Measurements from ENCODE around the gene SLC25A11.
"Not testable (repeated sequence)": the region's sequence is repeated elsewhere in the genome, so short reads cannot be mapped to it uniquely, and the experiment has no call there.

The SLC25A11 gene

DNA sequence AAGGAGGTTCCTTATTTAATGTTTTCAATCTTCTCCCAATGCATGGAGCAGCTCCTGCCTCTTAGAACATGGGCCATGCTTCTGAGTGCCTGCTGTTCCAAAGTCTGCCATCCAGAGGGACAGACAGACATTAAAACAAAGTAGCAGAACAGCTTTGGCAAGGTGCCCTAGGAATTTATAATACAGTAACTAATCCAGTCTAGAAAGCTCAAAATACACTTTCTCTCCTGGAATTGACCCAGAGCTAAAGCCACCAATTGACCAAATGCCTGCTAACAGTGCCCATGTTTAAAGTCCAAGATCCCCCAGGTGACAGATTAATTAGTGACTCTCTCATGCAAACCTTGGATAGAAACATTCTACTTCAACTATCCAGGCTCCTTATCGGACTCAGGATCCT lies 25.9 kb downstream of the SLC25A11 start:
- DNase-seq: no peak

- peak; percentile 76 for DNase-seq
Measured at GRCh38 chr17:4908711-4909496, 30.9 kb downstream of the SLC25A11 start.

DNA sequence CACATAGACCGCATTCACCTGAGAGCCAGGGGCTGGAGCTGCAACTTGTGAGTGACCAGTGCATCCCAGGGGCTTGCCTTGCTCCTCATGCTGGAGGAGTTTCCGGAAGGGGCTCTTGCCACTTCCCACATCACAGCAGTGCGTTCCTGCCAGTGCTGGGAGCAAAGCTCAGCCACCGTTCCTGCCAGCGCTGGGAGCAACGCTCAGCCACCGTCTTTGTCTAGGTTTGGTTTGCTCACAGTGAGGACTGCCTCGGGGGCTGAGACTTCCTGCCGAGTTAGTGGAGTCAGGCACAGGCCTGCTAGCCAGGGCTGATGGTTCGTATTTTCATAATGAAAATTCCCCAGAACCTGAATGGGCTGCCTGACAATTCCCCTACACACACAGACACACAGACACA lies 31.5 kb downstream of the SLC25A11 start:
- no peak for DNase-seq

DNA sequence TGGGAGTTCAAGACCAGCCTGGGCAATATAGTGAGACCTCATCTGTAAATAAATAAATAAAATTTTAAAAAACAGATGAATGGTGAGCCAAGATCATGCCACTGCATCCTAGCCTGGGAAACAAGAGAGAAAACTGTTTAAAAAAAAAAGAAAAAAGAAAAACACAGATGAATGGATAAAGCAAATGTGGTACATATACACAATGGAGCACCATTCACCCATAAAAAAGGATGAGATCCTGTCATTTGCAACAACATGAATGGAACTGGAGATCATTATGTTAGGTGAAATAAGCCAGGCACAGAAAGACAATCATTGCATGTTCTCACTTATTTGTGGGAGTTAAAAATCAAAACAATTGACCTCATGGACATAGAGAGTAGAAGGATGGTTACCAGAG lies 33.2 kb downstream of the SLC25A11 start:
- not testable (repeated sequence) for DNase-seq

- DNase-seq: peak; percentile 74
Measured at GRCh38 chr17:4903051-4903818, 36.6 kb downstream of the SLC25A11 start, which contains the start of gene CHRNE. CHRNE (minus strand) TSS chr17:4903098; CDS start chr17:4903063, 35 bp downstream.

DNA sequence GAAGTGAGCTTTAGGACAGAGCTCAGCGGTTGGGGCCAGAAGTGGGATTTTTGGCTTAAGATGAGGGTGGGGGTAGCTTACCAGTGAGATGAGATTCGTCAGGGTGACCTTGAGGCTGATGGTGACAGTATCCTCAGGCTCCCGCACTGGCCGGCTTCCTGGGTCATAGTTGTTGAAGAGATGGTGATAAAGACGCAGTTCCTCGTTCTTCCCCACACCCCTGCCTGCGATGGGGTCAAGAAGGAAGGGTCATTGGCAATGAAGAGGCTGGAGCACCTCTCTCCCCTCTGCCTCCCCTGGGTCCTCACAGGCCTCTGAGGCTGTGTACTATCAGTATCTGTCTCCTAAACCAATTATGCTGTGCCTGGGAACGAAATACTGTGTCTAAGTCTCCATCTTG lies 37.3 kb downstream of the SLC25A11 start:
- DNase-seq: no peak

DNA sequence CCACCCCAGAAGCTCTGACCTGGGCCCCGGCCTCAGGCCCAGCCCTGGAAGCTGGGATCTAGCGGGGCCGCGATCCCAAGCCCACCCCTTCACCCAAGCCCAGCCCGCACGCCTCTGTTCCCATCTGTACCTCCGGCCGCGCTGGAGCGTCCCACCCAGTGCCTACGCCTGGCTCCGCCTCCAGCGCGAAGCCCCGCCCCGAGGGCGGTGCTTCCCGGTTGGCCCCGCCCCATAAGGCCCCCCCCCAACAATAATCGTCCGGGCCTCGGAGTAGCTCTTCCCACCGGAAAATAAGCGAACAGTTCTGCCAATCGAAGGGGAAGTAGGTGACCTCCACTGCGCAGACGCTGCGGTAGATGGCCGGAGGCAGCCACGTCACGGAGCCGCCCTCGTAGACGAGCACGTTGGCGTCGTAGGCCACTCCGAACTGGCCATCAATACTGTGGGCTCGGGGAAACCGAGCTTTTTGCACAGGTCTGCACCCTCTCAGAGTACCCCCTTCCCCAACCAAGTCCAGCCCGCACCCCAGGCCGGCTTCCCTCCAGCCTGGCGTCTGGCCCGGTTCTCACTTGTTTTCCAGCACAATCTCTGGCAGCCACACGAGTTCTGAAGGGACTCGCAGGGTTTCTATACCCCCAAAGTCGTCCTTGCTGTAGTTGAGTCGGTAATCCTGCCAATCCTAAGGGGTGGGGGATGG lies 38.0 kb downstream of the SLC25A11 start:
- peak; percentile 4 for DNase-seq

- DNase-seq: no peak
Measured at GRCh38 chr17:4901108-4901647, 38.7 kb downstream of the SLC25A11 start.

GRCh38 chr17:4900231-4901107 lies 39.4 kb downstream of the SLC25A11 start:
- peak; percentile 52 for DNase-seq

- DNase-seq: peak; percentile 97
Measured at GRCh38 chr17:4899341-4900230, 40.3 kb downstream of the SLC25A11 start, which contains the start of gene C17orf107. C17orf107 (plus strand) TSS chr17:4899536; CDS start chr17:4899763, 227 bp downstream.

DNA sequence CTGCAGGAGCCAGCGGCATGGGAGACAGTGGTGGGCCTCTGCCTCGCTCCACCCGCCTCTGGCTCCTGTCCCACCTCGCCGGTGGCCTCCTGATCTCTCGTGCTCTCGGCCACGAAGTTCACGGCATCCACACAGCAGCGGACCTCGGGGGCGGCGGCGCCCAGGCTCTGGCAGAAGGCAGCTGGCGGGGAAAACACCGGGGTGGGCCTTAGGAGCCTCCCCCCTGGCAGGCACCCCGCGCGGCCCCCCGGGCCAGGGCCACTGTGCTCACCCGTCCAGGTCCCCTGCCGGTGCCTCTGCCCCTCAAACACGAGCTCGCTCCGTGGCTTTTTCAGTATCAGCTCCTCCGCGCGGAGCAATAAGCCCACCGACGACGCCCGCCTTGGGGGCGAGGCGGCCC lies 40.9 kb downstream of the SLC25A11 start:
- DNase-seq: no peak

DNA sequence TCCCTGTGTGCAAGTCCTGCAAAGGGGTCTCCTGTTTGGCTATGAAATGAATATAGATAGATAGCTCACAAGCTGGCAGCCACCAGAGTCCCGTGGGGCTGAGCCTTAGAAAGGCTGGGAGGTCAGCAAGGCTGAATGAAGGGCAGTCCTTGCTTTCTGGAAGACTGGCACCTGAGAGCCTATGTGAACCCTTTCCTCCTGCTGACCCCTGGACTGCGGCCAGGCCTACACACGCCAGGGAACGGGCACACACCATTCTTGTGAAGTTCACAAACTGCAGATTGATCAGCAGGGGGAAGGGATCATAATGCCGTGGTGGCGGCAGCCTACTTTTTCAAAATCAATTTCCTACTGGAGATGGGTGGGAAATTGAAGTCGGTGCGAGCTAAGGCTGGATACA lies 41.5 kb downstream of the SLC25A11 start:
- no peak for DNase-seq

- DNase-seq: no peak
Measured at GRCh38 chr17:4897785-4898184, 42.1 kb downstream of the SLC25A11 start.

GRCh38 chr17:4897198-4897687 lies 42.6 kb downstream of the SLC25A11 start:
- DNase-seq: no peak

DNA sequence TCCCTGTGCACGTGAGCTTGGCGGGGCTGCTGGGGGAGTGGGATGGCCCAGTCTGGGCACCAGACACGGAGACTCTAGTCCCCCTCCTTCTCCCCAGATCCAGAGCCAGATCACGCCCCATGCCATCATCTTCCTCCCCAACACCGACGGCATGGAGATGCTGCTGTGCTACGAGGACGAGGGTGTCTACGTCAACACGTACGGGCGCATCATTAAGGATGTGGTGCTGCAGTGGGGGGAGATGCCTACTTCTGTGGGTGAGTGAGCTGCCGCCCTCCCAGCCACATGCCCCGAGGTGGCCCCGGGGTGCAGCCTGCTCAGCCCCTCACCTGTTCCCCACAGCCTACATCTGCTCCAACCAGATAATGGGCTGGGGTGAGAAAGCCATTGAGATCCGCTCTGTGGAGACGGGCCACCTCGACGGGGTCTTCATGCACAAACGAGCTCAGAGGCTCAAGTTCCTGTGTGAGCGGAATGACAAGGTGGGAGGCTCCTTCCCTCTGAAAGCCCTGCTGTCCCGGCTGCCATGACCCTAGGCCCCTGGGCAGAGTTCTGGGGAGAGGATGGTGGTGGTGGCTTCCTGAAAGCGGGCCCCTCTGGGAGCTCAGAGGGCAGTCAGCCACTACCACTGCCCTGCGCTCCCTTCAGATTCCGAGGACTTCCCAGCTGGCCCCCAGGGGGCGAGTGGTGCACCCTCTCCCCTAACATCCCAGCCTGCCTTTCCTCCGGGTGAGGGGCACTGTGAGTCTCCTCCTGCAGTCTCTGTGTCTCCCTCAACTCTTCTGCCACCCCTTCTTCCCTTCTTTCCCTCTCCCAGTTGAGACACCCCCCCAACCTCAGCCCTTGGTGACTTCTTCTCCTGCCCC lies 43.3 kb downstream of the SLC25A11 start:
- DNase-seq: no peak

- DNase-seq: no peak
Measured at GRCh38 chr17:4895657-4896331, 44.1 kb downstream of the SLC25A11 start.

- no peak for DNase-seq
Measured at GRCh38 chr17:4895121-4895520, 44.7 kb downstream of the SLC25A11 start.

DNA sequence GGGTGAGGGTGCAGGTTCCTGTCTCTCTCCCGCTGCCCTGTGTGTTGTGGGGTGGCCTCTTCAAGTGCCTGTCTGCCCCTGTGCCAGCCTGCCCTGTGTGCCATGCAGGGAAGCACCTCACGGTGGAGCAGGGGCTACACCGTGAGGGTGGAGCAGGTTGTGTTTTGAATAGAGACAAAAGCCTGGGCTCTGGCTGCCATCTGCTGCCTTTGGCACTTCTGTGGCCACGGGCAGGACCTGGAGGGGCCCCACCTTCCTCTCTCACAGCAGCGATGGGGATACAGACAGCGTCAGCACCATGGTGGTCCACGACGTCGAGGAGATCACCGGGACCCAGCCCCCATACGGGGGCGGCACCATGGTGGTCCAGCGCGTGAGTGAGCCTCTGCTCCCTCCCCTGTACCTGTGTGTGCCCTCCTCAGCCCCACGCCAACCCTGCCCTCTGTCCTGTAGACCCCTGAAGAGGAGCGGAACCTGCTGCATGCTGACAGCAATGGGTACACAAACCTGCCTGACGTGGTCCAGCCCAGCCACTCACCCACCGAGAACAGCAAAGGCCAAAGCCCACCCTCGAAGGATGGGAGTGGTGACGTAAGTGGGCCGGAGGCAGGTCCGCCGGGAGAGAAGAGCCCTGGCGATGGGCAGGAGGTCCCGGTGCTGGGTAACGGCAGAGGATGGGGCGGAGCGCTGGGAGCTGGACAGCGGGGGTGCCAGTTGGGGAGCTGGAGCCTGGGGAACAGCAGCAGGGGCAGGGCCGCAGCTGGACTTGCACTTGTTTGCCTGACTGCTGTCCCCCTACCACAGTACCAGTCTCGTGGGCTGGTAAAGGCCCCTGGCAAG lies 45.9 kb downstream of the SLC25A11 start:
- DNase-seq: no peak

Measured in activated naive CD4-positive, alpha-beta T cell treated with Interleukin-2 at 50 U/mL for 16 hours (primary cell).